Measurements from ENCODE around the gene ERC2. TPM values are rescaled to one million over a fixed set of nuclear protein-coding genes. Genes with fewer than 3 reads are reported as not detected.

Gene ERC2
- total RNA-seq, 1 donor from 2014 or later = 32.5 TPM

GRCh38 chr3:55751730-55752129, 716.5 kb downstream of the ERC2 start:
- H3K27me3 Mint-ChIP-seq = no peaks in the 10 kb centered on the region
- H3K4me1 Mint-ChIP-seq (ENCODE audit: low read depth) = peaks cover 8% of the 10 kb centered on the region
- no peak for TF ChIP-seq CTCF (IDR thresholded peaks at IDR 0.05; ENCODE audit: unreplicated experiment)
- no peak for DNase-seq (ENCODE audit: low spot score, unreplicated experiment)
- no peak overlapping the region for H3K27ac Mint-ChIP-seq
- H3K4me3 Mint-ChIP-seq (ENCODE audit: low read depth) = no peak overlapping the region
- H3K36me3 Mint-ChIP-seq (ENCODE audit: insufficient read depth) = no peaks in the 10 kb centered on the region
- no peaks in the 10 kb centered on the region for H3K9me3 Mint-ChIP-seq (ENCODE audit: low read depth)

DNA sequence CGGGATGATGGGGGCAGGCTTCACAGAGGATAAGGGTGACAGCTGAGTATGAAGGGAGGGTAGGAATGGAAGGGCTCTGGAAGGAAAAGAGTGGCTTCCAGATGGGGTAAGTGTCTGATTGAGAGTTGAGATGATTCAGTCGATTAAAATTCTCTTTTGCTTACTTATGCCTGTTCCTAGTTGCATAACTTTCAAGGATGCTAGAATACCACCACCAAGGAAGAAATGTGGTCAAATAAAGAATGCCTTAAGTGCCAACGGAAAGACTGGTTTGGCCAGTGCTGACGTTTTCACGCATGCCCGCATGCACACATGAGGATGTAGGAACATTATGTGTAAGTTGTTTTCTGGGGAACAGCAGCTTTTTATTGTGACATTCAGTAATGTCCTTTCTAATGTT, 717.7 kb downstream of the ERC2 start:
- no peak for TF ChIP-seq CTCF (IDR thresholded peaks at IDR 0.05; ENCODE audit: unreplicated experiment)
- H3K4me3 Mint-ChIP-seq (ENCODE audit: low read depth) = no peak overlapping the region
- H3K27ac Mint-ChIP-seq = no peak overlapping the region
- no peaks in the 10 kb centered on the region for H3K27me3 Mint-ChIP-seq
- H3K9me3 Mint-ChIP-seq (ENCODE audit: low read depth) = no peaks in the 10 kb centered on the region
- H3K36me3 Mint-ChIP-seq (ENCODE audit: insufficient read depth) = no peaks in the 10 kb centered on the region
- DNase-seq (ENCODE audit: low spot score, unreplicated experiment) = no peak
- H3K4me1 Mint-ChIP-seq (ENCODE audit: low read depth) = peaks cover 6% of the 10 kb centered on the region

DNA sequence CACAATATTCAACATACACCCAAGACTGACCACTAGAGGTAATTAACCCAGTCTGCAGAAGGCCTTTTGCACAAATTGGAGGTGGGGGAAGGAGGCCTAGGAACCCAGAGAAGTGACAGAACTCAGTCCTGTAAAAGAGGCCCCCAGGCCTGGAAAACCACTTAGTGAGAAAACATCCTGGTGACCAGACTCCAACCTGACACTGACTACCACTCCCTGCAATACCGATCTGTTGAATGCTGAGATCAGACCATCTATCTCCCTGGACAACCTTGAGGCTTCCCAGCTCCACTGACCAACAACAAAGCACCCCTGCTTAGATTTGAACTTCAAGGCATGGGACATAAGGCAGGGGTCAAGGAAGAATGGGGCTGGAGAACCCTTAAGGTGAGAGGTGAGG, 719.2 kb downstream of the ERC2 start:
- H3K27ac Mint-ChIP-seq = no peak overlapping the region
- peaks cover 5% of the 10 kb centered on the region for H3K4me1 Mint-ChIP-seq (ENCODE audit: low read depth)
- no peak overlapping the region for H3K4me3 Mint-ChIP-seq (ENCODE audit: low read depth)
- no peak for TF ChIP-seq CTCF (IDR thresholded peaks at IDR 0.05; ENCODE audit: unreplicated experiment)
- DNase-seq (ENCODE audit: low spot score, unreplicated experiment) = no peak
- H3K27me3 Mint-ChIP-seq = no peaks in the 10 kb centered on the region
- no peaks in the 10 kb centered on the region for H3K9me3 Mint-ChIP-seq (ENCODE audit: low read depth)
- no peaks in the 10 kb centered on the region for H3K36me3 Mint-ChIP-seq (ENCODE audit: insufficient read depth)

DNA sequence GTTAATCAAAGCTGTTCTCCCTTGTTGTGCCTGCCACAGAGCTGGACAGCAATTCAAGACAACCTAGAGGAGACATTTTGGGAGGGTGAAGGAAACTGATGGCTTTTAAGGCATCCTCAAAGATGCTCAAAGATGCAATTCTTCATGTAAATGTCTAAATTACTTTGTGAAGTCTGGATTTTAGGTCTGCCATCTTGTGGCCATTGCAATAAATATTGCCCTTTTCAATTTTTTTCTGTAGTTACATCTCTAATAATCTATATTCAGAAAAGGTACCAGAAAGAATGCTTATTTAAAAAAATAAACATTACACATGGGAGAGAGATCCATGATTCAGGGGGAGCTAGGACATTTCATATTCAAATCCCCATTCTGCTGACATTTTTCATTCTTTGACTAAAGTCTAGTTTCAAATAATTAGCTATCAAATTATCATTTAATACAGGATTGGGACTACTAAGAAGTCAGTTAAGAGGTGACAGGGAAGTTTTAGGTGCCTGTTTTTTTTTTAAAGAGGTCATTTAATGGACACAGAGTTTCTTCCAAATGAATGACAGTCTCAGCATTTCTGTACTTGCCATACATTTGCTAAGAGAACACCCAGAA, 721.4 kb downstream of the ERC2 start:
- peaks cover 5% of the 10 kb centered on the region for H3K4me1 Mint-ChIP-seq (ENCODE audit: low read depth)
- H3K27me3 Mint-ChIP-seq = no peaks in the 10 kb centered on the region
- H3K9me3 Mint-ChIP-seq (ENCODE audit: low read depth) = no peaks in the 10 kb centered on the region
- no peak overlapping the region for H3K27ac Mint-ChIP-seq
- no peak for DNase-seq (ENCODE audit: low spot score, unreplicated experiment)
- TF ChIP-seq CTCF (IDR thresholded peaks at IDR 0.05; ENCODE audit: unreplicated experiment) = peak; percentile 42
- H3K36me3 Mint-ChIP-seq (ENCODE audit: insufficient read depth) = no peaks in the 10 kb centered on the region
- no peak overlapping the region for H3K4me3 Mint-ChIP-seq (ENCODE audit: low read depth)

- TF ChIP-seq CTCF (IDR thresholded peaks at IDR 0.05; ENCODE audit: unreplicated experiment) = no peak
- no peak overlapping the region for H3K27ac Mint-ChIP-seq
- DNase-seq (ENCODE audit: low spot score, unreplicated experiment) = no peak
- H3K9me3 Mint-ChIP-seq (ENCODE audit: low read depth) = peaks cover 3% of the 10 kb centered on the region
- H3K36me3 Mint-ChIP-seq (ENCODE audit: insufficient read depth) = no peaks in the 10 kb centered on the region
- no peak overlapping the region for H3K4me3 Mint-ChIP-seq (ENCODE audit: low read depth)
- no peaks in the 10 kb centered on the region for H3K27me3 Mint-ChIP-seq
- H3K4me1 Mint-ChIP-seq (ENCODE audit: low read depth) = peaks cover 5% of the 10 kb centered on the region
Observed at GRCh38 chr3:55742832-55743136, 725.5 kb downstream of the ERC2 start.
